MCF 10A (cell line): ENCODE results near the gene CCL16. TPM values are rescaled to one million over a fixed set of nuclear protein-coding genes. Genes with fewer than 3 reads are reported as not detected.
A peak's percentile ranks its signal among the peaks of the same experiment; 100 is the strongest.

ENCODE experiments used
- BruUV-seq: library from RNA; stranded (reverse); fragments of 400-500 nt; replicated peaks from 2 replicates; lab custom pipeline; 2021; lab: Mats Ljungman, UMichigan
- CTCF ChIA-PET: fragments of 300-600 bp; sonication (Branson Sonifier 250); formaldehyde crosslinking; extraction: SDS; loops from one replicate; lab custom pipeline; 2021; ENCODE audit warnings: antibody characterized with exemption, inconsistent platforms; lab: Yijun Ruan, JAX
- POLR2A ChIA-PET: fragments of 300-600, 350-650 bp; sonication (Branson Sonifier 250); formaldehyde crosslinking; extraction: SDS; loops from one replicate; lab custom pipeline; 2020; ENCODE audit warnings: antibody characterized with exemption, inconsistent platforms; lab: Yijun Ruan, JAX
- DNase-seq: peaks from one replicate; pipeline ENCODE4 v3.0.0-alpha.2; 2018; ENCODE audit not compliant: unreplicated experiment
- H3K27ac Mint-ChIP-seq: one replicate; pipeline ENCODE4 v1.8.0; 2022; ENCODE audit warnings: mild to moderate bottlenecking, low read depth, mixed read lengths; ENCODE audit not compliant: unreplicated experiment
- H3K27me3 Mint-ChIP-seq: one replicate; pipeline ENCODE4 v1.8.0; 2022; ENCODE audit warnings: mixed read lengths; ENCODE audit not compliant: insufficient read depth, unreplicated experiment
- H3K36me3 Mint-ChIP-seq: one replicate; pipeline ENCODE4 v1.8.0; 2022; ENCODE audit warnings: mild to moderate bottlenecking, moderate library complexity, mixed read lengths; ENCODE audit not compliant: insufficient read depth, unreplicated experiment
- H3K4me1 Mint-ChIP-seq: one replicate; pipeline ENCODE4 v1.8.0; 2022; ENCODE audit warnings: mixed read lengths; ENCODE audit not compliant: insufficient read depth, unreplicated experiment
- H3K4me3 Mint-ChIP-seq: one replicate; pipeline ENCODE4 v1.8.0; 2022; ENCODE audit warnings: mild to moderate bottlenecking, moderate library complexity, mixed read lengths; ENCODE audit not compliant: unreplicated experiment
- H3K9me3 Mint-ChIP-seq: one replicate; pipeline ENCODE4 v1.8.0; 2022; ENCODE audit warnings: mixed read lengths; ENCODE audit not compliant: unreplicated experiment
- intact Hi-C: fragments of 100-400 bp; cut with micrococcal nuclease; formaldehyde crosslinking; loops from 2 replicates; pipeline ENCODE4 v1.14.1; 2022
- total RNA-seq: library from RNA; stranded (reverse); gene quantifications from 2 replicates; pipeline ENCODE4 v1.2.3, GENCODE V29; 2022
- TF ChIP-seq, protein P1 (sequence below): fragments of 200-600 bp; IDR thresholded peaks from one replicate; pipeline ENCODE4 v1.8.0; 2022; ENCODE audit warnings: antibody characterized with exemption, mild to moderate bottlenecking; ENCODE audit not compliant: unreplicated experiment

The CCL16 gene
- total RNA-seq, 1 experiment from 2014 or later = not detected

DNA sequence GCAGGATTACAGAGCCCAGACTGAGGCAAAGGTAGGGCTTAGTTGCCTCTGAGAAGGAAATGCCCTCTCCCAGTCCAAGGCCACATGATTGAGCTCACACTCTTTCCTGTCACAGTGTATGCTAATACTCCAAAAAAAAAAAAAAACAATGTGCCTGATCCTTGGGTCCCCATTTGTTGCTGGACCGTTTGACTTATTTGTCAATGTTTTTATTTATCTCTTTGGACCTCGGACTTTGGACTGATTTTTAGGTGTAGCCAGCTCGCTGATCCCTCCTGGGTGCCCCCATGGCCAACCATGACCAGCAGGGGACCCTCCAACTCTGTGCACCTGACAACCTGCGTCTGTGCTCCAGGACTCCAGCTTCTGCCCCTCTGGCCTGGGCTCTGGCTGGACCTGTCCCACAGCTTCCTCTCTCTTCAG is 622 bp upstream of the CCL16 start:
- intact Hi-C loops = no loop called here
- CTCF ChIA-PET = interaction anchor here (1.0 to 2.6 kb wide), 4 partner anchors 12 to 167 kb away, joined by 3 to 9 read pairs (median 5); no protein-coding TSS in a partner anchor
- Mint-ChIP-seq H3K36me3 (no peaks in the 10 kb centered on the region), H3K27ac (no peak overlapping the region), H3K9me3 (no peaks in the 10 kb centered on the region), H3K4me1 (no peaks in the 10 kb centered on the region), H3K27me3 (no peaks in the 10 kb centered on the region), H3K4me3 (no peak overlapping the region)
- no TSS peak for BruUV-seq
- no peak for DNase-seq
- TF ChIP-seq, protein P1, sequence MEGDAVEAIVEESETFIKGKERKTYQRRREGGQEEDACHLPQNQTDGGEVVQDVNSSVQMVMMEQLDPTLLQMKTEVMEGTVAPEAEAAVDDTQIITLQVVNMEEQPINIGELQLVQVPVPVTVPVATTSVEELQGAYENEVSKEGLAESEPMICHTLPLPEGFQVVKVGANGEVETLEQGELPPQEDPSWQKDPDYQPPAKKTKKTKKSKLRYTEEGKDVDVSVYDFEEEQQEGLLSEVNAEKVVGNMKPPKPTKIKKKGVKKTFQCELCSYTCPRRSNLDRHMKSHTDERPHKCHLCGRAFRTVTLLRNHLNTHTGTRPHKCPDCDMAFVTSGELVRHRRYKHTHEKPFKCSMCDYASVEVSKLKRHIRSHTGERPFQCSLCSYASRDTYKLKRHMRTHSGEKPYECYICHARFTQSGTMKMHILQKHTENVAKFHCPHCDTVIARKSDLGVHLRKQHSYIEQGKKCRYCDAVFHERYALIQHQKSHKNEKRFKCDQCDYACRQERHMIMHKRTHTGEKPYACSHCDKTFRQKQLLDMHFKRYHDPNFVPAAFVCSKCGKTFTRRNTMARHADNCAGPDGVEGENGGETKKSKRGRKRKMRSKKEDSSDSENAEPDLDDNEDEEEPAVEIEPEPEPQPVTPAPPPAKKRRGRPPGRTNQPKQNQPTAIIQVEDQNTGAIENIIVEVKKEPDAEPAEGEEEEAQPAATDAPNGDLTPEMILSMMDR = no peak
- POLR2A ChIA-PET = no interaction called here

DNA sequence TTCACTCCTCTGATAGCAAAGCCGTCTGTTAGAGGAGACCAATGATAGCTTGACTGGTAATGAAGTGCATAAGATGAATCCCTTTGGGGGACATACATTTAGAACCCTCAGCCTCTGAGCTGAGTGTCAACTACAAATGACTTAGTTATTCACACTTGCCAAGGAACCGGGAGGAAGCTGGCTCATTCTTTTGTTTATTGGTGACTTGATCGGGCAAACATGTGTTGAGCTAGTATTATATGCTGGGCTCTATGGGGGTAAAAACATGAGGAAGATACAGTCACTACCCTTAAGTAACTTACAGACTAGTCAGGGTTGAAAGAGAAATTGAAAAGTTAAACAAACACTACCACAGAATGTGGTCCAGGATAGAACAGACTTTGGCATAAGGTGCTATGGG is 3.0 kb downstream of the CCL16 start:
- no peak overlapping the region for H3K27ac Mint-ChIP-seq
- H3K4me3 Mint-ChIP-seq = no peak overlapping the region
- H3K36me3 Mint-ChIP-seq = no peaks in the 10 kb centered on the region
- TF ChIP-seq, protein P1 = no peak
- H3K27me3 Mint-ChIP-seq = no peaks in the 10 kb centered on the region
- DNase-seq = no peak
- H3K4me1 Mint-ChIP-seq = peaks cover 7% of the 10 kb centered on the region
- no TSS peak for BruUV-seq
- POLR2A ChIA-PET = interaction anchor here (1.1 kb wide), 1 partner anchor 8 kb away, joined by 3 read pairs; the partner anchor contains the start of gene CCL14
- intact Hi-C loops = no loop called here
- CTCF ChIA-PET = interaction anchor here (0.7 to 5.3 kb wide), 6 partner anchors 8 to 505 kb away, joined by 3 to 99 read pairs (median 5); no protein-coding TSS in a partner anchor
- H3K9me3 Mint-ChIP-seq = no peaks in the 10 kb centered on the region

DNA sequence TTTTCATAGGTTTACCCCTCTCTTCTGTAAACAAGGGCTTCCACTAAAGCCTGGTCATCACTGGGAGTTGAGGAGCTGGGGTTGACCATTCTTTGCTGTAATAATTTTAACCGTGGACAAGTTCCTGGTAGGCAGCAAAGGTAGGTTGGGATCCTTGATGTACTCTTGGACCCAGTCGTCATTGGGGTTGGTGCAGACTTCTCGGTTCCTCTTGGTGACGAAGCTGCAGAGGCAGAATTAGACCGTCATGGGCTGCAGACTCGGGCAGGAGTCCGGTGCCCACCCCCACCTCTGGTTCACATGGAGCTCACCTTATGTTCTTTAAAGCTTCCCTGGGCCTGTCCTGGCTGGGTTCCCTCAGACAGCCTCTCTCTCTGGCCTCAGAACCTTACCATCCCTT is 3.8 kb downstream of the CCL16 start:
- intact Hi-C loops = no loop called here
- H3K27me3 Mint-ChIP-seq = no peaks in the 10 kb centered on the region
- no TSS peak for BruUV-seq
- TF ChIP-seq, protein P1 = no peak
- POLR2A ChIA-PET = interaction anchor here (1.1 kb wide), 1 partner anchor 9 kb away, joined by 3 read pairs; the partner anchor contains the start of gene CCL14
- H3K27ac Mint-ChIP-seq = no peak overlapping the region
- peaks cover 7% of the 10 kb centered on the region for H3K4me1 Mint-ChIP-seq
- H3K36me3 Mint-ChIP-seq = no peaks in the 10 kb centered on the region
- H3K4me3 Mint-ChIP-seq = no peak overlapping the region
- H3K9me3 Mint-ChIP-seq = no peaks in the 10 kb centered on the region
- DNase-seq = no peak
- CTCF ChIA-PET = interaction anchor here (0.6 to 5.3 kb wide), 5 partner anchors 8 to 950 kb away, joined by 3 to 99 read pairs (median 4); no protein-coding TSS in a partner anchor

DNA sequence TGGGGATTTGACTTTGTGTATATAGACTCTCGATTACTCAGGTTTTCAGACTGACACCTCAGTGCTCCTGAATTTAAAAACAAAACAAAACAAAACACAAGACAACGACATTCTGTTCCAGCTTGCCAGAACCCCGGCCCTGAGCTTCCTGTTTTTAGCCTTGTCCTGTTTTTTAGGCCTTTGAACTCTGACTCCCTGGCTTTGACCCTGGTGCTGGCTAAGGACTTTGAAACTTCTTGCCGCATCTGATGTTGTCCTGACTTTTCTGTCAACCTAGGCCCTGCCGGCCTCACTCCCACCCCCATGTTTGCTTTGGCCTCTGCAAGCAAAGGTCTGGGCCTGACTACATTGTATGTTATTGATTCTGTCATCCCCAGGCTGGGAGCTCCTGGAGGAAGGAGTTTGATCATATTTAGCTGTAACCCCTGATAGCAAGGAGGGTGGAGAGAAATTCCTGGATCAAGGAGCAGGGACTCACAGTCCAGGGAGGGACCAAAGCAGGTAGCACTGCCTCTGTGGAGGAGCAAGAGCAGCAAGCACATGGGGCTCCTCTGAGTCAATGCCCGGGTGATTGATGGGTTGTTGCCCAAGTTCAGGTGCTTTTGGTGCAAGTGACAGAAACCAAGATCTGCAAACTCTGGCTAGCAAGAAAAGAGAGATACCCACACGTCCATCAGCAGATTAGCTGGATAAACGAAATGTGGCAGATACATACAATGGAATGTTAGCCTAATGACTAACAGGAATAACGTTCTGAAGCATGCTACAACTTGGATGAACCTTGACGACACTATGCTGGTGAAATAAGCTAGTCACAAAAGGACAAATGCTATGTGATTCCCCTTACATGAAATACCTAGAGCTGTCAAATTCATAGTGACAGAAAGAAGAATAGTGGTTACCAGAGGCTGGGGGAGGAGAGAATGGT is 7.7 kb downstream of the CCL16 start:
- H3K4me3 Mint-ChIP-seq = no peak overlapping the region
- H3K36me3 Mint-ChIP-seq = no peaks in the 10 kb centered on the region
- no peak overlapping the region for H3K27ac Mint-ChIP-seq
- no peaks in the 10 kb centered on the region for H3K27me3 Mint-ChIP-seq
- TF ChIP-seq, protein P1 = no peak
- ChIA-PET POLR2A (interaction anchor here (0.6 to 1.1 kb wide), 8 partner anchors 17 to 509 kb away, joined by 3 to 4 read pairs (median 3); no protein-coding TSS in a partner anchor), CTCF (interaction anchor here (0.6 to 9.9 kb wide), 5 partner anchors 29 to 510 kb away, joined by 3 to 284 read pairs (median 3); no protein-coding TSS in a partner anchor)
- peak; percentile 18 for DNase-seq
- no peaks in the 10 kb centered on the region for H3K9me3 Mint-ChIP-seq
- intact Hi-C loops = no loop called here
- no TSS peak for BruUV-seq
- peaks cover 7% of the 10 kb centered on the region for H3K4me1 Mint-ChIP-seq
